ENCODE results near the gene ZC2HC1B. TPM values are rescaled to one million over a fixed set of nuclear protein-coding genes. Genes with fewer than 3 reads are reported as not detected.
"Not testable (repeated sequence)": the region's sequence is repeated elsewhere in the genome, so short reads cannot be mapped to it uniquely, and the experiment has no call there.

The ZC2HC1B gene
- polyA plus RNA-seq, 2 donors = 0.08 to 0.14 TPM

DNA sequence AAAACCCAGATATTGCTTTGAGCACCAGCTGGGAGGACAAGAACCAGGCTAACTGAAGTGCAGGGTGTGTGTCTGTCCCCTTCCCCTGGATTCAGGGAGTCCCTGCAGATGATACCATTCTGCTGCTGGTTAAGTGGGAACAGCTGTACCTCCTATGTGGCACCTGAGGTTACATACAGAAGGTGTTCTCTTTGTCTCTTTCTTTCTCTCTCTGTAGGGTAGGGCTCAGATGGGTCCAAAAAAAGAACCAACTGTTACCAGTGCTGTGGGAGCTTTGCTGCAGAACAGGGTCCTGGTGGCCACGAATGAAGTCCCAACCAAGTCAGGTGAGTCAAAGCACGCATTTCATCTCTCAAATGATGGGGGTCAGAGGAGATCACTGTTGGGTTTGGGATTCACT is 38.6 kb downstream of the ZC2HC1B start:
- Histone ChIP-seq H3K27me3 (ENCODE audit: control insufficient read depth in 1 of 2, insufficient read depth in 2 of 2, low read length in 2 of 2) (no peaks in the 10 kb centered on the region), H3K4me1 (ENCODE audit: control insufficient read depth in 2 of 2, insufficient read depth in 2 of 2, low read length in 1 of 2) (no peaks in the 10 kb centered on the region), H3K27ac (ENCODE audit: low read depth in 2 of 2, low read length in 1 of 2) (no peak overlapping the region), H3K36me3 (ENCODE audit: control insufficient read depth in 2 of 2, insufficient read depth in 2 of 2, low read length in 1 of 2) (no peaks in the 10 kb centered on the region), H3K4me3 (ENCODE audit: low read depth in 1 of 2, low read length in 2 of 2) (no peak overlapping the region), H3K9me3 (ENCODE audit: control insufficient read depth in 2 of 2, insufficient read depth in 1 of 2, low read depth in 1 of 2, low read length in 1 of 2) (no peaks in the 10 kb centered on the region)
- WGBS, 2 donors = 84 to 95% methylated on average over 2 of the region's 2 CpGs

DNA sequence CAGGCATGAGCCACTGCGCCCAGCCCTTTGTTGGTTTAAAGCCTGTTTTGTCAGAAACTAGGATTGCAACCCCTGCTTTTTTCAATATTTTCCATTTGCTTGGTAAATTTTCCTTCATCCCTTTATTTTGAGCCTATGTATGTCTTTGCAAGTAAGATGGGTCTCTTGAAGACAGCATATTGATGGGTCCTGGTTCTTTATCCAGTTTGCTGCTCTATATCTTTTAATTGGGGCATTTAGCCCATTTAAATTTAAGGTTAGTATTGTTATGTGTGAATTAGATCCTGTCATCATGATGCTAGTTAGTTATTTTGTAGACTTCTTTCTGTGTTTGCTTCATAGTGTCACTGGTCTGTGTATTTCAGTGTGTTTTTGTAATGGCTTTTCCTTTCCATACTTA is 46.8 kb downstream of the ZC2HC1B start:
- Histone ChIP-seq H3K27me3 (ENCODE audit: control insufficient read depth in 1 of 2, insufficient read depth in 2 of 2, low read length in 2 of 2) (no peaks in the 10 kb centered on the region), H3K4me1 (ENCODE audit: control insufficient read depth in 2 of 2, insufficient read depth in 2 of 2, low read length in 1 of 2) (no peaks in the 10 kb centered on the region), H3K27ac (ENCODE audit: low read depth in 2 of 2, low read length in 1 of 2) (no peak overlapping the region), H3K4me3 (ENCODE audit: low read depth in 1 of 2, low read length in 2 of 2) (no peak overlapping the region), H3K9me3 (ENCODE audit: control insufficient read depth in 2 of 2, insufficient read depth in 1 of 2, low read depth in 1 of 2, low read length in 1 of 2) (no peaks in the 10 kb centered on the region), H3K36me3 (ENCODE audit: control insufficient read depth in 2 of 2, insufficient read depth in 2 of 2, low read length in 1 of 2) (no peaks in the 10 kb centered on the region)
- WGBS, 2 donors = 89 to 96% methylated on average over 1 of the region's 1 CpG

DNA sequence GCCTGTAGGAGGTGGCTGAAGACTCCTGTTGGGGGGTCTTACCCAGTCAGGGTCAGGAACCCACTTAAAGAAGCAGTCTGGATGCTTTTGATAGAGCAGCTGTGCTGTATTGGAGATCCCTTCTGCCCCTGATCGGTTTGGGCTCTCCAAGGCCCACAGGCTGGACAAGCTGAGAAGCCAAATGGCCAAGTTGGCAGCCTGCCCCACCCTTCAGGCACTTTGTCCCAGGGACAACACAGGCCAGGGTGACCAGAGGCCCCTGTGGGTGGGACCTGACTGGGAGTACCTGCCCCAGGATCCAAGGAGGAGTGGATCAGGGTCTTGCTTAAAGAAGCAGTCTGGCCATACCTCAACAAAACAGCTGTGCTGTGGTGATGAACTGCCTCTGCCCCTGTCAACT is 48.4 kb downstream of the ZC2HC1B start:
- no peaks in the 10 kb centered on the region for H3K36me3 ChIP-seq (ENCODE audit: control insufficient read depth in 2 of 2, insufficient read depth in 2 of 2, low read length in 1 of 2)
- no peak overlapping the region for H3K4me3 ChIP-seq (ENCODE audit: low read depth in 1 of 2, low read length in 2 of 2)
- H3K27me3 ChIP-seq (ENCODE audit: control insufficient read depth in 1 of 2, insufficient read depth in 2 of 2, low read length in 2 of 2) = no peaks in the 10 kb centered on the region
- H3K9me3 ChIP-seq (ENCODE audit: control insufficient read depth in 2 of 2, insufficient read depth in 1 of 2, low read depth in 1 of 2, low read length in 1 of 2) = no peaks in the 10 kb centered on the region
- 90 to 96% methylated on average over 1 of the region's 1 CpG for WGBS, 2 donors
- H3K4me1 ChIP-seq (ENCODE audit: control insufficient read depth in 2 of 2, insufficient read depth in 2 of 2, low read length in 1 of 2) = no peaks in the 10 kb centered on the region
- no peak overlapping the region for H3K27ac ChIP-seq (ENCODE audit: low read depth in 2 of 2, low read length in 1 of 2)

DNA sequence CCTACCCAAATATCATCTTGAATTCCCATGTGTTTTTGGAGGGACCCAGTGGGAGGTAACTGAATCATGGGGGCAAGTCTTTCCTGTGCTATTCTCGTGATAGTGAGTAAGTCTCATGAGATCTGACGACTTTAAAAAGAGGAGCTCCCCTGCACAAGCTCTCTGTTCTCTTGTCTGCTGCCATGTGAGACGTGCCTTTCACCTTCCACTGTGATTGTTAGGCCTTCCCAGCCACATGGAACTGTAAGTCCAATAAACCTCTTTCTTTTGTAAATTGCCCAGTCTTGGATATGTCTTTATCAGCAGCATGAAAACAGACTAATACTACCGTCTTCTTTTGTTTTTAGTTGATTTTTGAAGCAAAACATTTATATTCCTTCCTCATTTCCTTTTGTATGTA is 52.8 kb downstream of the ZC2HC1B start:
- 84 to 87% methylated on average over 4 of the region's 4 CpGs for WGBS, 2 donors
- not testable (repeated sequence) for H3K27me3 ChIP-seq (ENCODE audit: control insufficient read depth in 1 of 2, insufficient read depth in 2 of 2, low read length in 2 of 2); H3K9me3 ChIP-seq (ENCODE audit: control insufficient read depth in 2 of 2, insufficient read depth in 1 of 2, low read depth in 1 of 2, low read length in 1 of 2); H3K36me3 ChIP-seq (ENCODE audit: control insufficient read depth in 2 of 2, insufficient read depth in 2 of 2, low read length in 1 of 2); H3K4me3 ChIP-seq (ENCODE audit: low read depth in 1 of 2, low read length in 2 of 2); H3K27ac ChIP-seq (ENCODE audit: low read depth in 2 of 2, low read length in 1 of 2); H3K4me1 ChIP-seq (ENCODE audit: control insufficient read depth in 2 of 2, insufficient read depth in 2 of 2, low read length in 1 of 2)

DNA sequence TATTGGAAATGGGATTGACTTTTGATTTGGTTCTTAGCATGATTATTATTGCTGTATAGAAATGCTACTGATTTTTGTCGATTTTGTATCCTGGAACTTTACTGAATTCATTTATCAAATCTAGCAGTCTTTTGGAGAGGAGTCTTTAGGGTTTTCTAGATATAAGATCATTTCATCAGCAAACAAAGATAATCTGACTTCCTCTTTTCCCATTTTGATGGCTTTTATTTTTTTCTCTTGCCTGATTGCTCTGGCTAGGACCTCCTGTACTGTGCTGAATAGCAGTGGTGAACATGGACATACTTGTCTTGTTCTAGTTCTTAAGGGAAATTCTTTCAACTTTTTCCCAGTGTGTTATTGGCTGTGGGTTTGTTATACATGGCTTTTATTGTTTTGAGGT is 64.6 kb downstream of the ZC2HC1B start:
- whole genome bisulfite sequencing, 2 donors = 91 to 100% methylated on average over 1 of the region's 1 CpG
- Histone ChIP-seq H3K27me3 (ENCODE audit: control insufficient read depth in 1 of 2, insufficient read depth in 2 of 2, low read length in 2 of 2) (no peaks in the 10 kb centered on the region), H3K4me3 (ENCODE audit: low read depth in 1 of 2, low read length in 2 of 2) (no peak overlapping the region), H3K36me3 (ENCODE audit: control insufficient read depth in 2 of 2, insufficient read depth in 2 of 2, low read length in 1 of 2) (no peaks in the 10 kb centered on the region), H3K27ac (ENCODE audit: low read depth in 2 of 2, low read length in 1 of 2) (no peak overlapping the region), H3K4me1 (ENCODE audit: control insufficient read depth in 2 of 2, insufficient read depth in 2 of 2, low read length in 1 of 2) (no peaks in the 10 kb centered on the region), H3K9me3 (ENCODE audit: control insufficient read depth in 2 of 2, insufficient read depth in 1 of 2, low read depth in 1 of 2, low read length in 1 of 2) (no peaks in the 10 kb centered on the region)

DNA sequence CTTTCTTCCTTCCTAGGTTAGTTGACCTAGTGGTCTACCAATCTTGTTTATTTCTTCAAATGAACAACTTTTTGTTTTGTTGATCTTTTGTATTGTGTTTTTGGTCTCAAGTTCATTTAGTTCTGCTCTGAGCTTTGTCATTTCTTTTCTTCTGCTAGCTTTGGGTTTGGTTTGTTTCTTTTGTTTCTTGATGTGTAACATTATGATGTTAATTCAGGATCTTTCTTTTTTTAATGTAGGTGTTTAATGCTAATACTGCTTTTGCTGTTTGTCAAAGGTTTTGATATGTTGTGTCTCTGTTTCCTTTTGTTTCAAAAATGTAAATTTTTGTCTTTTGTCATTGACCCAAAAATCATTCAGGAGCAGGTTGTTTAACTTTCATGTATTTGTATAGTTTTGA is 65.7 kb downstream of the ZC2HC1B start:
- no peaks in the 10 kb centered on the region for H3K27me3 ChIP-seq (ENCODE audit: control insufficient read depth in 1 of 2, insufficient read depth in 2 of 2, low read length in 2 of 2)

DNA sequence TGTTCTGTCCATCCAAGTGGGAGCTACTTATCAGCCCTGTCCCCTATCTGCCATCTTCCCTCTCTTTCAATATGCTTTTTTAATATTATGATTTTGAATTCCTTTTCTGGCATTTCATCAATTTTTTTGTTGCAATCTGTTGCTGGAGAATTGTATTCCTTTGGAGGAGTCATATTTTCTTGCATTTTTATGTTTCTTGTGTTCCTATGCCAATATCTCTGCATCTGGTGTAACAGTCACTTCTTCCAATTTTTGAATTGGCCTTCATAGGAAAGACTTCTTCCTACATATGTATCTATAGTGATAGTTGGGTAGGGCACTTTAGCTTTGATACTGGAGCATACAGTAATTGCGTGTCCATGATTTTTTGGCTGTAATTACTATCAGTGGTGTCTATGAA is 70.1 kb downstream of the ZC2HC1B start:
- no peaks in the 10 kb centered on the region for H3K9me3 ChIP-seq (ENCODE audit: control insufficient read depth in 2 of 2, insufficient read depth in 1 of 2, low read depth in 1 of 2, low read length in 1 of 2)
- no peak overlapping the region for H3K4me3 ChIP-seq (ENCODE audit: low read depth in 1 of 2, low read length in 2 of 2)
- H3K4me1 ChIP-seq (ENCODE audit: control insufficient read depth in 2 of 2, insufficient read depth in 2 of 2, low read length in 1 of 2) = no peaks in the 10 kb centered on the region
- whole genome bisulfite sequencing, 2 donors = 88 to 92% methylated on average over 1 of the region's 1 CpG
- H3K27ac ChIP-seq (ENCODE audit: low read depth in 2 of 2, low read length in 1 of 2) = no peak overlapping the region
- no peaks in the 10 kb centered on the region for H3K36me3 ChIP-seq (ENCODE audit: control insufficient read depth in 2 of 2, insufficient read depth in 2 of 2, low read length in 1 of 2)
- H3K27me3 ChIP-seq (ENCODE audit: control insufficient read depth in 1 of 2, insufficient read depth in 2 of 2, low read length in 2 of 2) = no peaks in the 10 kb centered on the region

More for the DNA sequence above, 65.7 kb downstream of the ZC2HC1B start:
- no peaks in the 10 kb centered on the region for H3K36me3 ChIP-seq (ENCODE audit: control insufficient read depth in 2 of 2, insufficient read depth in 2 of 2, low read length in 1 of 2)
- H3K4me3 ChIP-seq (ENCODE audit: low read depth in 1 of 2, low read length in 2 of 2) = no peak overlapping the region
- H3K4me1 ChIP-seq (ENCODE audit: control insufficient read depth in 2 of 2, insufficient read depth in 2 of 2, low read length in 1 of 2) = no peaks in the 10 kb centered on the region
- H3K27ac ChIP-seq (ENCODE audit: low read depth in 2 of 2, low read length in 1 of 2) = no peak overlapping the region
- H3K9me3 ChIP-seq (ENCODE audit: control insufficient read depth in 2 of 2, insufficient read depth in 1 of 2, low read depth in 1 of 2, low read length in 1 of 2) = no peaks in the 10 kb centered on the region

DNA sequence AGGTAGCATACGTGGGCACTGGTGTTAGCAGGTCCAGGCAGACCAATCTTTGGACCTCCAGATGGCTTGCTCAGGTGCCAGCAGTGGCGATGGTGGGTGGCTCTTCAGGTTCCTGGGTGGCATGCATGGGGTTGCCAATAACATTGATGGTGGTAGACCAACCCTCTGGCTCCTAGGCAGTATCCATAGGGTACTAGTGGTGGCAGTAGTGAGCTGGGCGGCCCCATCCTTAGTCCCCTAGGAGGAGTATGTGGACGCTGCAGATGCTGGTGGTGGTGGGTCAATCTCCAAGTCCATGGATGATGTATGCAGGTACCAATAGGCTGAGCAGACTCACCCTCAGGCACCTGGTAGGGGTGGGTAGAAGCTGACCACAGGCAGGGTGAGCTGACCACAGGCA is 70.6 kb downstream of the ZC2HC1B start:
- H3K27me3 ChIP-seq (ENCODE audit: control insufficient read depth in 1 of 2, insufficient read depth in 2 of 2, low read length in 2 of 2) = no peaks in the 10 kb centered on the region
- no peak overlapping the region for H3K27ac ChIP-seq (ENCODE audit: low read depth in 2 of 2, low read length in 1 of 2)
- no peak overlapping the region for H3K4me3 ChIP-seq (ENCODE audit: low read depth in 1 of 2, low read length in 2 of 2)
- no peaks in the 10 kb centered on the region for H3K9me3 ChIP-seq (ENCODE audit: control insufficient read depth in 2 of 2, insufficient read depth in 1 of 2, low read depth in 1 of 2, low read length in 1 of 2)
- H3K36me3 ChIP-seq (ENCODE audit: control insufficient read depth in 2 of 2, insufficient read depth in 2 of 2, low read length in 1 of 2) = no peaks in the 10 kb centered on the region
- no peaks in the 10 kb centered on the region for H3K4me1 ChIP-seq (ENCODE audit: control insufficient read depth in 2 of 2, insufficient read depth in 2 of 2, low read length in 1 of 2)
- WGBS, 2 donors = 81 to 86% methylated on average over 4 of the region's 4 CpGs

DNA sequence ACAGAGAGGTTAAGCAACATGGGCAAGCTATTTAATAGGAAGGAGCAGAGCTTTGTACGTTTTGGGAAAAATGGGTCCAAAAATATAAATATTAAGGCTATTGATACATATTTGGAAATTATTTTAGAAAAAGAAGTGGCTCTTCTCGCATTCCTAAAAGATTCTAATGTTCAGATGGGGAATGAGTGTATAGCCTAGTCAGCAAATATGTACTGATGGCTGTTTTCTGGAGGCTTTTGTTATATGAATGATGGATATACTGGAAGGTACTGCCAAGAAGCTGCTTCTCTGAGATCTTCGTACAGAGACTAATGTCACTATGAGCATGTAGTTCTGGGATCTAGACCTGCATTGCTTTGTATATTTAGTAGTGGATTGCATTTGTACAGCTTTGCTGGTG is 72.1 kb downstream of the ZC2HC1B start:
- Histone ChIP-seq H3K27ac (ENCODE audit: low read depth in 2 of 2, low read length in 1 of 2) (no peak overlapping the region), H3K4me1 (ENCODE audit: control insufficient read depth in 2 of 2, insufficient read depth in 2 of 2, low read length in 1 of 2) (no peaks in the 10 kb centered on the region), H3K4me3 (ENCODE audit: low read depth in 1 of 2, low read length in 2 of 2) (no peak overlapping the region), H3K36me3 (ENCODE audit: control insufficient read depth in 2 of 2, insufficient read depth in 2 of 2, low read length in 1 of 2) (no peaks in the 10 kb centered on the region), H3K9me3 (ENCODE audit: control insufficient read depth in 2 of 2, insufficient read depth in 1 of 2, low read depth in 1 of 2, low read length in 1 of 2) (no peaks in the 10 kb centered on the region), H3K27me3 (ENCODE audit: control insufficient read depth in 1 of 2, insufficient read depth in 2 of 2, low read length in 2 of 2) (no peaks in the 10 kb centered on the region)
- WGBS, 2 donors = 83 to 86% methylated on average over 3 of the region's 3 CpGs

DNA sequence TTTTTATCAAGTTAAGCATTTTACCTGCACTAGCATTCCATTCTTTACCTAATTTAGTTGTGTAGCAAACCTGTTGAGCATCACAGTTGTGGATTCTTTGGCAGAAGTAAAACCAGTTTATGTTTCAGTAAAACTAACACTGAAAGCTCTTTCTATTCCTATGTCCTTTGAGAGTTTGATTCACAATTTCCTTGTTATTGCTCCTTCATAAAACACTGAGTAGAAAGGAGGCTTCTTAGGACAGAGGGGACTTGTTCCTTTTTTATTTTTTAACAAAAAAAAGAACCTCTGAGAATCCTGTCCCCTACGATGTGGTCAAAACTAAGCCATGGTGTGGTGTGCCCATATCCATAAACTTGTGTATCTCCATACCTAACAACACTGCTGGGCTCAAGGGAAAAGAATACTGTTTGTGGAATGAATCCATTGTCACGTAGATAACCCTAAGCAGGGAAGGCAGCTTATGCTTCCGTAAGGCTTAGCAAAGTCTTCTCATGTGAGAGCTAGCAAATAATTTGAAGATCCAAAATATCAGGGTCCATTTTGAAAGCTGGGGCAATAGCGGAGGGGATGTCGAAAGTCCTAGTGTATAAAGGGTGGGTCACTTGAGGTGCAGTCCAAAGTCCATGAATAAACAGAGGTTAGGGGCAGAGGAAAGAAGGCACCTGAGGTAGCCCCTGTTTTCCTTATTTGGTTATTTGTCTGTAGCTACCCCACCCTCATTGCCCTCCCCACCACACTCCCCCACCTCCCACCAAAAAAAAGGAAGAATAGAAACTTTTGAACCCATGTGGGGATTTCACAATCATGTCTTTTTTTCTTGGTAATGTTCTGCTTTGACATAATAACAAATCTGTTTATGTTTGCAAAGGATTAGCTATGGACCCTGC is 72.7 kb downstream of the ZC2HC1B start:
- WGBS, 2 donors = 76 to 80% methylated on average over 5 of the region's 5 CpGs
- H3K27ac ChIP-seq (ENCODE audit: low read depth in 2 of 2, low read length in 1 of 2) = no peak overlapping the region

More for the DNA sequence above, 72.7 kb downstream of the ZC2HC1B start:
- H3K4me1 ChIP-seq (ENCODE audit: control insufficient read depth in 2 of 2, insufficient read depth in 2 of 2, low read length in 1 of 2) = no peaks in the 10 kb centered on the region
- no peaks in the 10 kb centered on the region for H3K9me3 ChIP-seq (ENCODE audit: control insufficient read depth in 2 of 2, insufficient read depth in 1 of 2, low read depth in 1 of 2, low read length in 1 of 2)
- H3K36me3 ChIP-seq (ENCODE audit: control insufficient read depth in 2 of 2, insufficient read depth in 2 of 2, low read length in 1 of 2) = no peaks in the 10 kb centered on the region
- H3K27me3 ChIP-seq (ENCODE audit: control insufficient read depth in 1 of 2, insufficient read depth in 2 of 2, low read length in 2 of 2) = no peaks in the 10 kb centered on the region
- no peak overlapping the region for H3K4me3 ChIP-seq (ENCODE audit: low read depth in 1 of 2, low read length in 2 of 2)
